BLaER1 treated with 17β-estradiol and CSF1 and Interleukin-3, amounts not matched to agents 10 nM and 100 nM (cell line): ENCODE results near the gene AJM1.

Experiments
- H3K27ac ChIP-seq, 11 experiments: shearing (Covaris generic); formaldehyde crosslinking; 2 replicates each; pipeline ENCODE4 v1.8.1; 2022
- H3K27me3 ChIP-seq, 11 experiments: shearing (Covaris generic); formaldehyde crosslinking; 2 replicates each; pipeline ENCODE4 v1.8.1; 2022
- H3K36me3 ChIP-seq, 11 experiments: shearing (Covaris generic); formaldehyde crosslinking; 2 replicates each; pipeline ENCODE4 v1.8.1; 2022
- H3K4me1 ChIP-seq, 10 experiments: shearing (Covaris generic); formaldehyde crosslinking; 2 replicates each; pipeline ENCODE4 v1.8.1; 2022
- H3K4me2 ChIP-seq, 11 experiments: shearing (Covaris generic); formaldehyde crosslinking; 2 replicates each; pipeline ENCODE4 v1.8.1; 2022
- H3K4me3 ChIP-seq, 10 experiments: shearing (Covaris generic); formaldehyde crosslinking; 2 replicates each; pipeline ENCODE4 v1.8.1; 2022
- H3K9ac ChIP-seq, 11 experiments: shearing (Covaris generic); formaldehyde crosslinking; 2 replicates each; pipeline ENCODE4 v1.8.1; 2022
- H3K9me3 ChIP-seq, 11 experiments: shearing (Covaris generic); formaldehyde crosslinking; replicated peaks in 1 of 11; 2 replicates each; pipeline ENCODE4 v1.8.1; 2022
- H4K20me1 ChIP-seq, 11 experiments: shearing (Covaris generic); formaldehyde crosslinking; 2 replicates each; pipeline ENCODE4 v1.8.1; 2022
- Cebpa-rat ChIP-seq, 11 experiments: shearing (Covaris generic); IDR thresholded peaks; 2 replicates each; pipeline ENCODE4 v1.8.1; 2022

AJM1 gene

GRCh38 chr9:136844761-136845464 is 2.6 kb downstream of the AJM1 start:
- Histone ChIP-seq H3K36me3 (peaks cover 8 to 15% (median 10%) of the 10 kb centered on the region in 11 experiments; a peak in 18 of 22 replicates), H3K27me3 (peaks cover 21 to 47% (median 42%) of the 10 kb centered on the region in 11 experiments), H3K27ac (no peak overlapping the region), H4K20me1 (peaks cover 3 to 45% (median 30%) of the 10 kb centered on the region in 11 experiments; a peak in 21 of 22 replicates), H3K4me2 (no peak overlapping the region; a peak in 1 of 22 replicates), H3K4me1 (peaks cover 31 to 64% (median 54%) of the 10 kb centered on the region in 10 experiments), H3K9me3 (peaks cover 0 to 22% (median 9%) of the 10 kb centered on the region in 11 experiments; a peak in 12 of 22 replicates), H3K4me3 (no peak overlapping the region), H3K9ac (no peak overlapping the region)
- no peak for TF ChIP-seq Cebpa-rat (IDR thresholded peaks at IDR 0.05)

GRCh38 chr9:136845465-136846260 is 3.4 kb downstream of the AJM1 start:
- Histone ChIP-seq H3K4me2 (no peak overlapping the region), H3K36me3 (peaks cover 4 to 13% (median 8%) of the 10 kb centered on the region in 11 experiments; a peak in 18 of 22 replicates), H4K20me1 (peaks cover 10 to 45% (median 30%) of the 10 kb centered on the region in 11 experiments; a peak in 21 of 22 replicates), H3K4me1 (peaks cover 33 to 64% (median 55%) of the 10 kb centered on the region in 10 experiments), H3K9ac (no peak overlapping the region), H3K4me3 (no peak overlapping the region), H3K9me3 (peaks cover 0 to 22% (median 9%) of the 10 kb centered on the region in 11 experiments; a peak in 12 of 22 replicates), H3K27ac (no peak overlapping the region), H3K27me3 (peaks cover 21 to 47% (median 42%) of the 10 kb centered on the region in 11 experiments)
- TF ChIP-seq Cebpa-rat (IDR thresholded peaks at IDR 0.05): no peak

DNA sequence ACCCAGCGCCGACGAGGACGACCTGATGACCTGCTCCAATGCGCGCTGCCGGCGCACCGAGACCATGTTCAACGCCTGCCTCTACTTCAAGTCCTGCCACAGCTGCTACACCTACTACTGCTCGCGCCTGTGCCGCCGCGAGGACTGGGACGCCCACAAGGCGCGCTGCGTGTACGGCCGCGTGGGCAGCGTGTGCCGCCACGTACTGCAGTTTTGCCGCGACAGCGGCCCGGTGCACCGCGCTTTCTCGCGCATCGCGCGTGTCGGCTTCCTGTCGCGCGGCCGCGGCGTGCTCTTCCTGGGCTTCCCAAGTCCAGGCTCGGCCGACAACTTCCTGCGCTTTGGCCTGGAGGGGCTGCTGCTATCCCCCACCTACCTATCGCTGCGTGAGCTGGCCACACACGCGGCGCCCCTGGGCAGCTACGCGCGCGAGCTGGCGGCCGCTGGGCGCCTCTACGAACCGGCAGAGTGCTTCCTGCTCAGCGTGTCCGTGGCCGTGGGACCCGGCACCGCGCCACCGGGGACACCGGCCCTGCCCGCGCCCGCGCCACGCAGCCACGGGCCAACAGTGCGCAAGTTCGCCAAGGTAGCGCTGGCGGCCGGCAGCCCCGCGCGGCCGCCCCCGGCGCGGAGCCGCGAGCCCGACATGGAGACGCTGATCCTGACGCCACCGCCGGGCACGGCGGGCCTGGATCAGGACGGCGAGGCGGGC is 4.3 kb downstream of the AJM1 start:
- no peak for TF ChIP-seq Cebpa-rat (IDR thresholded peaks at IDR 0.05)
- peaks cover 21 to 47% (median 42%) of the 10 kb centered on the region in 11 experiments for H3K27me3 ChIP-seq
- no peak overlapping the region for H3K9ac ChIP-seq
- peaks cover 28 to 61% (median 48%) of the 10 kb centered on the region in 10 experiments for H3K4me1 ChIP-seq
- H3K27ac ChIP-seq: no peak overlapping the region
- H3K36me3 ChIP-seq: peaks cover 9 to 16% (median 14%) of the 10 kb centered on the region in 11 experiments; a peak in 17 of 22 replicates
- H4K20me1 ChIP-seq: peaks cover 13 to 45% (median 30%) of the 10 kb centered on the region in 11 experiments; a peak in 20 of 22 replicates
- peaks cover 0 to 22% (median 9%) of the 10 kb centered on the region in 11 experiments; a peak in 12 of 22 replicates for H3K9me3 ChIP-seq
- no peak overlapping the region for H3K4me3 ChIP-seq
- H3K4me2 ChIP-seq: peak overlapping the region in 7 of 11 experiments; percentile 9 to 38 (median 24); a peak in 5 of 22 replicates

DNA sequence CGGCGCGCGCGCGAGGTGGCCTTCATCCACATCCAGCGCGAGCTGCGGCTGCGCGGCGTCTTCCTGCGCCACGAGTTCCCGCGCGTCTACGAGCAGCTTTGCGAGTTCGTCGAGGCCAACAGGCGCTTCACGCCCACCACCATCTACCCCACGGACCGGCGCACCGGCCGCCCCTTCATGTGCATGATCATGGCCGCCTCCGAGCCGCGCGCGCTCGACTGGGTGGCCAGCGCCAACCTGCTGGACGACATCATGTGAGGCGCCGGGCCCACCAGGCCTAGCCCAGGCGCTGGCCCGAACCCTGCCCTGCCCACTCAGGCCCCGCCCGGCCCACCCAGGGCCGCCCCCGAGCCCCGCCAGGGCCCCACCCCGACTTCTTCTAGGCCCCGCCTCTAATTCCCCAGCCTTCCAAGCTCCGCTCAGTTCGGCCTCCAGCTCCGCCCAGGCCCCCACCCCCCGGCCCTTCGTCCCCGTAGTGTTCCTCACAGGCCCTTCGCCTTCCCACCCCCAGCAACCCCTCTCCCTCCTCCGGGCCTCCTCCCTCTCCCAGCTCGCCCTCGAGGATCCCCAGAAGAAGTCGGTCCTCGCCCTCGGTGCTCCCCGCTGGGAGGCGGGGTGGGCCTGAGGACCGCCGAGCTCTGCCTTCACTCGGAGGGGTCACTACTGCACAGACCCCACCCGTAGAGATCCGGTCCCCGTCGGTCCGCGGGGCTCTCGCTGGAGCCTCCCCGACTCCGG is 5.0 kb downstream of the AJM1 start:
- no peak for TF ChIP-seq Cebpa-rat (IDR thresholded peaks at IDR 0.05)
- Histone ChIP-seq H3K4me2 (peak overlapping the region; percentile 94 to 100 (median 99)), H3K4me1 (peaks cover 21 to 53% (median 40%) of the 10 kb centered on the region in 10 experiments), H3K9me3 (peaks cover 0 to 22% (median 9%) of the 10 kb centered on the region in 11 experiments; a peak in 12 of 22 replicates), H3K27me3 (peaks cover 21 to 47% (median 42%) of the 10 kb centered on the region in 11 experiments), H3K4me3 (peak overlapping the region; percentile 61 to 94 (median 72)), H3K27ac (peak overlapping the region in 4 of 11 experiments; percentile 60 to 86 (median 81); a peak in 4 of 22 replicates), H3K9ac (peak overlapping the region; percentile 68 to 90 (median 81); a peak in 19 of 22 replicates), H3K36me3 (peaks cover 9 to 24% (median 17%) of the 10 kb centered on the region in 11 experiments; a peak in 17 of 22 replicates), H4K20me1 (peaks cover 13 to 42% (median 25%) of the 10 kb centered on the region in 11 experiments; a peak in 20 of 22 replicates)

DNA sequence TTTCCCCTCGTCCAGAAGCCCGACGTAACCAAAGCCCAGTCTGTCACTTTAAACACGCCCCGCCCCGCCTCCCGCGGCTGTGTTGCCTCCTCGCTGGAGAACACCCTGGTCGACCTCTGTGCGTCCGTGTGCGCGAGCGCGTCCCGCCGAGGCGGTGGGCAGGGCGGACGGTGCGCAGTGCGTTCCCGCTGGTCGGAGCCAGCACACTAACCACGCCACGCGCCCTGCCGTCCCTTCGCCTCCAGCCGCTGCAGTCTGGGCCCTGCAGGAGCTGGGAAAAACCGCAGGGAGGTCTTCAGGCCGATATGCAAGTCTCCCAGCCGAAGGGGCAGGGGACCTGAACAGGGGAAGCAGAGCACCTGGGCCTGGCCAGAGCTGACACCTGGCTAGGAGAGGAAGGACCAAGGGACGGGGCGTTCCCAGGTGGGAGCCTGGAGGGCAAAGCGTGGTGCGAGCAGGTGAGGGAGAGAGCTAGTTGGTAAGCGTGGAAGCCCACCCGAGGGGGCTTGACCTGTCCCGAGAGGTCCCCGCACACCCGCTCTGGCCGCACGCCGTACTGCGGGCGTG is 5.6 kb downstream of the AJM1 start:
- Histone ChIP-seq H3K27ac (peak overlapping the region; percentile 32 to 86 (median 79); a peak in 21 of 22 replicates), H3K4me2 (peak overlapping the region; percentile 94 to 100 (median 99)), H3K9ac (peak overlapping the region; percentile 68 to 90 (median 81)), H3K27me3 (peaks cover 21 to 47% (median 42%) of the 10 kb centered on the region in 11 experiments), H3K9me3 (peaks cover 0 to 22% (median 9%) of the 10 kb centered on the region in 11 experiments; a peak in 12 of 22 replicates), H3K36me3 (peaks cover 9 to 26% (median 17%) of the 10 kb centered on the region in 11 experiments; a peak in 17 of 22 replicates), H3K4me1 (peaks cover 20 to 48% (median 37%) of the 10 kb centered on the region in 10 experiments), H3K4me3 (peak overlapping the region; percentile 61 to 94 (median 72)), H4K20me1 (peaks cover 13 to 40% (median 30%) of the 10 kb centered on the region in 11 experiments; a peak in 21 of 22 replicates)
- TF ChIP-seq Cebpa-rat (IDR thresholded peaks at IDR 0.05): no peak

- Histone ChIP-seq H3K4me2 (peak overlapping the region; percentile 94 to 100 (median 99)), H3K9ac (peak overlapping the region; percentile 68 to 90 (median 81)), H3K4me1 (peaks cover 14 to 47% (median 30%) of the 10 kb centered on the region in 10 experiments), H4K20me1 (peaks cover 13 to 42% (median 26%) of the 10 kb centered on the region in 11 experiments; a peak in 21 of 22 replicates), H3K27me3 (peaks cover 21 to 47% (median 42%) of the 10 kb centered on the region in 11 experiments), H3K9me3 (peaks cover 0 to 22% (median 9%) of the 10 kb centered on the region in 11 experiments; a peak in 12 of 22 replicates), H3K36me3 (peaks cover 9 to 26% (median 17%) of the 10 kb centered on the region in 11 experiments; a peak in 17 of 22 replicates), H3K27ac (peak overlapping the region; percentile 32 to 86 (median 79)), H3K4me3 (peak overlapping the region; percentile 61 to 94 (median 72))
- TF ChIP-seq Cebpa-rat (IDR thresholded peaks at IDR 0.05): no peak
These were observed 6.2 kb downstream of the AJM1 start for GRCh38 chr9:136848393-136849037.
